Caco-2 (cell line): ENCODE measurements around the gene ABCC4. TPM values are rescaled to one million over a fixed set of nuclear protein-coding genes. Genes with fewer than 3 reads are reported as not detected.

Source experiments
- BruUV-seq: library from RNA; stranded (reverse); fragments of 400-500 nt; replicated peaks from 2 replicates; lab custom pipeline; 2021; lab: Mats Ljungman, UMichigan
- CTCF ChIA-PET: fragments of 300-600 bp; sonication (Branson Sonifier 250); formaldehyde crosslinking; loops from one replicate; lab custom pipeline; 2022; ENCODE audit warnings: antibody characterized with exemption; lab: Charles Lee
- POLR2A ChIA-PET: fragments of 300-600 bp; sonication (Branson Sonifier 250); formaldehyde crosslinking; loops from one replicate; lab custom pipeline; 2022; ENCODE audit warnings: antibody characterized with exemption; lab: Charles Lee
- DNase-seq, 2 experiments: peaks; one replicate each; pipeline versions ENCODE4 v3.0.0 to v3.0.0-alpha.2; 2020 to 2022
- H3K27me3 ChIP-seq: replicated peaks from 2 replicates; pipeline ENCODE4 v1.6.0; 2011; ENCODE audit warnings: low read length; ENCODE audit not compliant: control insufficient read depth, insufficient read depth
- H3K36me3 ChIP-seq: 2 replicates; pipeline ENCODE4 v1.5.1; 2011; ENCODE audit warnings: low read length; ENCODE audit not compliant: control insufficient read depth, insufficient read depth
- H3K4me1 ChIP-seq: fragments of 250-450 bp; sonication (Bioruptor Pico); 2 replicates; pipeline ENCODE4 v1.5.1; 2020; ENCODE audit warnings: mild to moderate bottlenecking
- H3K4me3 ChIP-seq: 2 replicates; pipeline ENCODE4 v1.5.1; 2011; ENCODE audit warnings: low read depth, mild to moderate bottlenecking, control low read depth, low read length
- H3K9me3 ChIP-seq: fragments of 250-450 bp; sonication (Bioruptor Pico); 2 replicates; pipeline ENCODE4 v1.5.1; 2020; ENCODE audit warnings: mild to moderate bottlenecking, moderate library complexity
- H3K27ac Mint-ChIP-seq: one replicate; pipeline ENCODE4 v1.8.0; 2022; ENCODE audit warnings: mixed read lengths; ENCODE audit not compliant: unreplicated experiment
- H3K27me3 Mint-ChIP-seq: one replicate; pipeline ENCODE4 v1.8.0; 2022; ENCODE audit warnings: mixed read lengths; ENCODE audit not compliant: insufficient read depth, unreplicated experiment
- H3K36me3 Mint-ChIP-seq: one replicate; pipeline ENCODE4 v1.8.0; 2022; ENCODE audit warnings: mild to moderate bottlenecking, mixed read lengths; ENCODE audit not compliant: insufficient read depth, unreplicated experiment
- H3K4me1 Mint-ChIP-seq: one replicate; pipeline ENCODE4 v1.8.0; 2022; ENCODE audit warnings: low read depth, mixed read lengths; ENCODE audit not compliant: unreplicated experiment
- H3K4me3 Mint-ChIP-seq: one replicate; pipeline ENCODE4 v1.8.0; 2022; ENCODE audit warnings: mild to moderate bottlenecking, moderate library complexity, mixed read lengths; ENCODE audit not compliant: unreplicated experiment
- H3K9me3 Mint-ChIP-seq: one replicate; pipeline ENCODE4 v1.8.0; 2022; ENCODE audit warnings: mixed read lengths; ENCODE audit not compliant: unreplicated experiment
- intact Hi-C: fragments of 100-400 bp; cut with micrococcal nuclease; formaldehyde crosslinking; loops from one replicate; pipeline ENCODE4 v1.10.0; 2022; ENCODE audit not compliant: unreplicated experiment
- total RNA-seq: library from RNA; stranded (reverse); gene quantifications from 2 replicates; pipeline ENCODE4 v1.2.3, GENCODE V29; 2022
- TF ChIP-seq, protein P1 (sequence below), 2 experiments: fragments of 200-600 bp in 1 of 2; IDR thresholded peaks; 1 replicate in 1 of 2; 2 replicates in 1 of 2; pipeline versions ENCODE4 v1.5.1 to v1.8.0; 2011 to 2022; ENCODE audit warnings: antibody characterized with exemption in 1 of 2, control low read depth in 1 of 2, inconsistent platforms in 1 of 2, low read depth in 1 of 2, low read length in 1 of 2, mild to moderate bottlenecking in 1 of 2, moderate library complexity in 1 of 2; ENCODE audit not compliant: insufficient read depth in 1 of 2, severe bottlenecking in 1 of 2, unreplicated experiment in 1 of 2

Gene ABCC4
- total RNA-seq, 1 experiment from 2014 or later: 51.9 TPM

DNA sequence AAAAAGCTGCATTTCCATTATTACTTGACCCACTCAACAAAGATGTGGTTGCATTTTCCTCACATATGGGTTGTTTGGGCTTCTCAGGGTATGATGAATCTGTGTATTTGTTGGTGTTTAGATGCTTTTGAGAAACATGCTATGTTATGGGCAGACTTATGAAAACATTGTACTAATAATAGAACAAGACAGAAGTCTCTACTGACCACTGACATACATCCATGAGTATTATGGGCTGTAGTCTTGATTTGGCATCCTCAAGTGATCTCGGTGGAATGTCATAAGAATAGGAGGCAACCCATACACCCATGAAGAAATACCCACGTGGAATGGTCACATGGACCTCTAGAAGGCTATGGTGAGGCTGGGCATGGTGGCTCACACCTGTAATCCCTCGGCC is 36.3 kb upstream of the ABCC4 start:
- Mint-ChIP-seq H3K27me3 (no peaks in the 10 kb centered on the region), H3K27ac (no peak overlapping the region), H3K36me3 (no peaks in the 10 kb centered on the region), H3K9me3 (no peaks in the 10 kb centered on the region), H3K4me3 (no peak overlapping the region), H3K4me1 (no peaks in the 10 kb centered on the region)
- no peaks in the 10 kb centered on the region for H3K27me3 ChIP-seq
- intact Hi-C loops: no loop called here
- CTCF ChIA-PET: no interaction called here
- no peak overlapping the region for H3K4me3 ChIP-seq
- POLR2A ChIA-PET: no interaction called here
- H3K9me3 ChIP-seq: no peaks in the 10 kb centered on the region
- no peaks in the 10 kb centered on the region for H3K4me1 ChIP-seq
- BruUV-seq: no TSS peak
- TF ChIP-seq, protein P1, sequence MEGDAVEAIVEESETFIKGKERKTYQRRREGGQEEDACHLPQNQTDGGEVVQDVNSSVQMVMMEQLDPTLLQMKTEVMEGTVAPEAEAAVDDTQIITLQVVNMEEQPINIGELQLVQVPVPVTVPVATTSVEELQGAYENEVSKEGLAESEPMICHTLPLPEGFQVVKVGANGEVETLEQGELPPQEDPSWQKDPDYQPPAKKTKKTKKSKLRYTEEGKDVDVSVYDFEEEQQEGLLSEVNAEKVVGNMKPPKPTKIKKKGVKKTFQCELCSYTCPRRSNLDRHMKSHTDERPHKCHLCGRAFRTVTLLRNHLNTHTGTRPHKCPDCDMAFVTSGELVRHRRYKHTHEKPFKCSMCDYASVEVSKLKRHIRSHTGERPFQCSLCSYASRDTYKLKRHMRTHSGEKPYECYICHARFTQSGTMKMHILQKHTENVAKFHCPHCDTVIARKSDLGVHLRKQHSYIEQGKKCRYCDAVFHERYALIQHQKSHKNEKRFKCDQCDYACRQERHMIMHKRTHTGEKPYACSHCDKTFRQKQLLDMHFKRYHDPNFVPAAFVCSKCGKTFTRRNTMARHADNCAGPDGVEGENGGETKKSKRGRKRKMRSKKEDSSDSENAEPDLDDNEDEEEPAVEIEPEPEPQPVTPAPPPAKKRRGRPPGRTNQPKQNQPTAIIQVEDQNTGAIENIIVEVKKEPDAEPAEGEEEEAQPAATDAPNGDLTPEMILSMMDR (IDR thresholded peaks at IDR 0.05; ENCODE audit: insufficient read depth in 1 of 2, low read depth in 1 of 2, low read length in 1 of 2, severe bottlenecking in 1 of 2, unreplicated experiment in 1 of 2): no peak
- H3K36me3 ChIP-seq: no peaks in the 10 kb centered on the region
- no peak for DNase-seq

DNA sequence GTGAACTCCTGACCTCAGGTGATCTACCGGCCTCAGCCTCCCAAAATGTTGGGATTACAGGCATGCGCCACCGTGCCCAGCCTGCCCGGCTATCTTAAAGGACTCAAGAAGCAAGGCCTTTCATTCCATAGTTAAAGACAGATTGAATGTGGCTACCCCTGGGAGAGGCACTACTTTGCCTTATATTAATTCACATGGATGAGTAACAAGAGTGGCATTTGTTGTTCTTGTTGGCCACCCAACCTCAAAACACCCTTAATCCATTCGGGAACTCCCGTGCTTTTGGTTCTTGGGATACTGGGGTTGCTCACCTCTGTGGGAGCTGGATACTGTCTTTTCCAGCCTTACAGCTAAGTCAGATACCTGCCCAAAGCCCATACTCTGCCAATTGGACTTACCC is 34.4 kb upstream of the ABCC4 start:
- BruUV-seq: no TSS peak
- no peak overlapping the region for H3K4me3 ChIP-seq
- no peak overlapping the region for H3K27ac Mint-ChIP-seq

DNA sequence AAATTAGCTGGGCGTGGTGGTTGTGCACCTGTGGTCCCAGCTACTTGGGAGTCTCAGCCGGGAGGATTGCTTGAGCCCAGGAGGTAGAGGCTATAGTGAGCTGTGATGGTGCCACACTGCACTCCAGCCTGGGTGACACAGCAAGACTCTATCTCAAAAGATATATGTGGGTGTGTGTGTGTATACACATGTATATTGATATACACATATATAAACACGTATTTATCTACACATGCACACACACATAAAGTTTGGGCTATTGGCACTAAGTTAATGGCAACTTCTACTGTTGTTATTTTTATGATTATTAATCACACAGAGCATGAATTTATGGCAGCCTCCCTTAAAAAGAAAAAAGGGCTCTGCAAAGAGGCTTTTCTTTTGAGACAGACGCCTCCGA is 27.1 kb upstream of the ABCC4 start:
- Mint-ChIP-seq H3K27me3 (no peaks in the 10 kb centered on the region), H3K4me3 (no peak overlapping the region), H3K4me1 (peaks cover 6% of the 10 kb centered on the region), H3K9me3 (no peaks in the 10 kb centered on the region), H3K36me3 (no peaks in the 10 kb centered on the region), H3K27ac (no peak overlapping the region)
- DNase-seq: no peak
- Histone ChIP-seq H3K9me3 (no peaks in the 10 kb centered on the region), H3K4me3 (no peak overlapping the region), H3K27me3 (no peaks in the 10 kb centered on the region), H3K36me3 (no peaks in the 10 kb centered on the region), H3K4me1 (no peaks in the 10 kb centered on the region)
- ChIA-PET POLR2A (no interaction called here), CTCF (no interaction called here)
- TF ChIP-seq, protein P1 (IDR thresholded peaks at IDR 0.05; ENCODE audit: insufficient read depth in 1 of 2, low read depth in 1 of 2, low read length in 1 of 2, severe bottlenecking in 1 of 2, unreplicated experiment in 1 of 2): no peak
- intact Hi-C loops: no loop called here
- no TSS peak for BruUV-seq

More for the DNA sequence above, 34.4 kb upstream of the ABCC4 start:
- Mint-ChIP-seq H3K9me3 (no peaks in the 10 kb centered on the region), H3K27me3 (no peaks in the 10 kb centered on the region), H3K36me3 (no peaks in the 10 kb centered on the region), H3K4me1 (peaks cover 6% of the 10 kb centered on the region), H3K4me3 (no peak overlapping the region)
- no peak for DNase-seq
- ChIA-PET POLR2A (no interaction called here), CTCF (no interaction called here)
- Histone ChIP-seq H3K27me3 (no peaks in the 10 kb centered on the region), H3K9me3 (no peaks in the 10 kb centered on the region), H3K36me3 (no peaks in the 10 kb centered on the region), H3K4me1 (no peaks in the 10 kb centered on the region)
- intact Hi-C loops: no loop called here
- TF ChIP-seq, protein P1 (IDR thresholded peaks at IDR 0.05; ENCODE audit: insufficient read depth in 1 of 2, low read depth in 1 of 2, low read length in 1 of 2, severe bottlenecking in 1 of 2, unreplicated experiment in 1 of 2): no peak
